K562 (cell line): Measurements from ENCODE around the gene HYAL1. TPM values are rescaled to one million over a fixed set of nuclear protein-coding genes. Genes with fewer than 3 reads are reported as not detected.

Experiments used
- BCLAF1 ChIP-seq, 2 experiments: fragments of 450-650 bp in 1 of 2; IDR thresholded peaks; 2 replicates each; pipeline ENCODE4 v1.6.1; 2011 to 2017; ENCODE audit warnings: low read depth in 2 of 2, antibody characterized with exemption in 1 of 2, borderline replicate concordance in 1 of 2, low read length in 1 of 2, mild to moderate bottlenecking in 1 of 2, mixed read lengths in 1 of 2; ENCODE audit not compliant: control insufficient read depth in 1 of 2
- EP400 ChIP-seq: fragments of 450-650 bp; IDR thresholded peaks from 2 replicates; pipeline ENCODE4 v1.6.1; 2017; ENCODE audit warnings: antibody characterized with exemption, mild to moderate bottlenecking, moderate library complexity
- HOMEZ ChIP-seq: fragments of 250-450 bp; sonication (Bioruptor Pico); IDR thresholded peaks from 2 replicates; pipeline ENCODE4 v1.4.0; 2020; ENCODE audit warnings: mild to moderate bottlenecking, moderate library complexity
- KLF1 ChIP-seq: fragments of 450-650 bp; IDR thresholded peaks from 2 replicates; pipeline ENCODE4 v1.6.1; 2016; ENCODE audit warnings: missing genetic modification characterization, missing compliant biosample characterization
- L3MBTL2 ChIP-seq: fragments of 450-650 bp; IDR thresholded peaks from 2 replicates; pipeline ENCODE4 v1.6.1; 2016; ENCODE audit warnings: mild to moderate bottlenecking, moderate library complexity
- NFIX ChIP-seq: fragments of 250-450 bp; sonication (Bioruptor Pico); IDR thresholded peaks from 2 replicates; pipeline ENCODE4 v1.4.0; 2020; ENCODE audit warnings: low read depth, mild to moderate bottlenecking, moderate library complexity
- PCBP2 ChIP-seq: fragments of 200-400 bp; formaldehyde crosslinking; IDR thresholded peaks from 2 replicates; pipeline ENCODE4 v1.6.1; 2018; ENCODE audit warnings: low read length, low read depth, mild to moderate bottlenecking, moderate library complexity; ENCODE audit not compliant: poor library complexity, severe bottlenecking
- POLR3A ChIP-seq: IDR thresholded peaks from 2 replicates; pipeline ENCODE4 v1.6.1; 2011; ENCODE audit warnings: borderline replicate concordance, mild to moderate bottlenecking, moderate library complexity; ENCODE audit not compliant: insufficient read length, insufficient read depth; ENCODE audit errors: extremely low read depth
- SLC30A9 ChIP-seq: fragments of 250-450 bp; sonication (Bioruptor Pico); IDR thresholded peaks from 2 replicates; pipeline ENCODE4 v1.8.0; 2022; ENCODE audit warnings: mild to moderate bottlenecking, moderate library complexity
- SMARCA4 ChIP-seq: fragments of 450-650 bp; IDR thresholded peaks from 2 replicates; pipeline ENCODE4 v1.6.1; 2016
- SREBF2 ChIP-seq: sonication (generic); formaldehyde crosslinking; IDR thresholded peaks from 2 replicates; pipeline ENCODE4 v1.4.0; 2020; ENCODE audit warnings: mild to moderate bottlenecking, missing genetic modification reagents
- ZBTB49 ChIP-seq: sonication (generic); formaldehyde crosslinking; IDR thresholded peaks from 2 replicates; pipeline ENCODE4 v1.8.0; 2022; ENCODE audit warnings: missing genetic modification reagents, mild to moderate bottlenecking, borderline replicate concordance
- ZNF184 ChIP-seq: sonication (generic); formaldehyde crosslinking; IDR thresholded peaks from 2 replicates; pipeline ENCODE4 v1.5.0; 2020; ENCODE audit warnings: missing genetic modification reagents
- ZNF408 ChIP-seq: fragments of 250-450 bp; sonication (Bioruptor Pico); IDR thresholded peaks from 2 replicates; pipeline ENCODE4 v1.4.0; 2020; ENCODE audit warnings: low read depth, mild to moderate bottlenecking, moderate library complexity
- ZNF76 ChIP-seq: fragments of 250-450 bp; sonication (Bioruptor Pico); IDR thresholded peaks from 2 replicates; pipeline ENCODE4 v1.4.0; 2020; ENCODE audit warnings: mild to moderate bottlenecking, moderate library complexity, borderline replicate concordance
- ZZZ3 ChIP-seq: fragments of 450-650 bp; IDR thresholded peaks from 2 replicates; pipeline ENCODE4 v1.6.1; 2016; ENCODE audit warnings: antibody characterized with exemption, mild to moderate bottlenecking, moderate library complexity
- polyA plus RNA-seq, 8 experiments: library from polyadenylated mRNA; depleted of rRNA in 4 of 8; stranded (reverse) in 5 of 8; unstranded in 3 of 8; fragments of >200 nt; fragmentation: Nextera tagmentation in 2 of 8; fragmentation: Illumina TruSeq in 1 of 8; extraction: Ambion mirVana in 2 of 8; extraction: Trizol in 1 of 8; gene quantifications; 2 replicates each; pipeline versions ENCODE4 v1.2.1 to v1.2.3, GENCODE V29; 2011 to 2014; ENCODE audit warnings: inconsistent platforms in 1 of 8, missing spikeins in 1 of 8
- total RNA-seq, 7 experiments: library from RNA; depleted of rRNA in 6 of 7; stranded (reverse); fragments of >200 nt in 6 of 7; fragmentation: Illumina TruSeq in 2 of 7; extraction: Trizol in 2 of 7; gene quantifications; 2 replicates each; pipeline versions ENCODE4 v1.2.1 to v1.2.3, GENCODE V29; 2011 to 2021; ENCODE audit warnings: low replicate concordance in 1 of 7

Gene HYAL1
- total and polyA plus RNA-seq, 9 of the 15 experiments (the other 6 are each of a cell fraction or from before 2014, with no cell fraction given): 1.4 to 8.5 (median 4.7) TPM

- TF ChIP-seq NFIX: no peak
- no peak for TF ChIP-seq ZBTB49
- peak; percentile 5; the same call in 1 of the 2 replicates for TF ChIP-seq EP400
- TF ChIP-seq ZNF408: no peak
- TF ChIP-seq SMARCA4: no peak
- peak; percentile 32; the same call in 1 of the 2 replicates for TF ChIP-seq KLF1 (tag)
- no peak for TF ChIP-seq SREBF2 (CRISPR knock-in tag)
- TF ChIP-seq SLC30A9 (CRISPR knock-in tag): no peak
- TF ChIP-seq L3MBTL2: no peak
- TF ChIP-seq ZNF76 (CRISPR knock-in tag): no peak
- TF ChIP-seq ZZZ3: no peak
- no peak for TF ChIP-seq BCLAF1 (IDR thresholded peaks at IDR 0.05; ENCODE audit: borderline replicate concordance in 1 of 2, control insufficient read depth in 1 of 2, low read depth in 2 of 2, low read length in 1 of 2)
- no peak for TF ChIP-seq POLR3A
- TF ChIP-seq PCBP2: no peak
- TF ChIP-seq HOMEZ (CRISPR knock-in tag): no peak
- no peak for TF ChIP-seq ZNF184 (CRISPR knock-in tag)
Measured at GRCh38 chr3:50299638-50299928, 3.8 kb downstream of the HYAL1 start (continued).
